Esophagus muscularis mucosa (tissue), 3 donors: ENCODE measurements around the gene CLASP1.

ENCODE experiments used
- CTCF ChIP-seq, 3 experiments: fragments of 200-600 bp in 2 of 3; fragments of 450-650 bp in 1 of 3; sonication (generic) in 2 of 3; IDR thresholded peaks; one replicate each; pipeline ENCODE4 v1.5.1; 2017 to 2019; ENCODE audit warnings: antibody characterized with exemption in 3 of 3, mild to moderate bottlenecking in 2 of 3, moderate library complexity in 1 of 3
- POLR2A ChIP-seq: fragments of 450-650 bp; IDR thresholded peaks from one replicate; pipeline ENCODE4 v1.6.1; 2017; ENCODE audit warnings: antibody characterized with exemption, moderate library complexity, mild to moderate bottlenecking, low read depth

GRCh38 chr2:121342751-121343150, 306.5 kb downstream of the CLASP1 start:
- no peak for TF ChIP-seq CTCF (IDR thresholded peaks at IDR 0.05)
- TF ChIP-seq POLR2A = no peak
